Stomach (tissue), 4 donors: ENCODE results near the gene LGR5.

Experiments
- POLR2A ChIP-seq, 4 donors: fragments of 450-650 bp; IDR thresholded peaks; one replicate each; pipeline ENCODE4 v1.6.1; 2016; ENCODE audit warnings: antibody characterized with exemption in 4 of 4, control low read depth in 2 of 4, mild to moderate bottlenecking in 1 of 4, moderate library complexity in 1 of 4
- POLR2AphosphoS5 ChIP-seq, 3 donors: sonication (generic); formaldehyde crosslinking; IDR thresholded peaks; one replicate each; pipeline ENCODE4 v1.6.1; 2016; ENCODE audit warnings: antibody characterized with exemption in 3 of 3
- TF ChIP-seq, protein P1 (sequence below), 7 experiments: fragments of 450-650 bp in 4 of 7; fragments of 200-600 bp in 3 of 7; sonication (generic) in 3 of 7; IDR thresholded peaks; one replicate each; pipeline ENCODE4 v1.5.1; 2016 to 2019; ENCODE audit warnings: antibody characterized with exemption in 7 of 7, control low read depth in 2 of 7, mild to moderate bottlenecking in 1 of 7

DNA sequence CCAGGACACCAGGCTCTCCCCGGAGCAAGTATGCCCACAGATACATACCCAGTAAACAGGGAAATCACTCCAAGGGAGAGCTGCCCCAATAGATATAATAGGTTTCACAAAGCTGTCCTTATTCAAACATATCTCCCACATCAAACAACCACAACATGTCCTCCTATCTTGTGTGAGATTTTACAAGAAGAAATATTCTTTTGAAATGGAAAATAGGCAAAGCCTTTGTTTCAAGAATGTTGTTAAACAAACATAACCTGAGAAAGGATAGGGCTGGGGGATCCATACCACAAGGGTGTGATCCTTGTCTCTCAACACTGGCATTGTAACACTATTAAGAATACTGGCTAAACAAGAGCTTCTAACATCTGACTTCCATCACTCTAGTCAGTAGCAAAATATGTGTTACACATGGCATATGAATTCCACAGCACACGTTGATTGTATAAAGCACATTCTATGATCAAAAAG lies 32.9 kb downstream of the LGR5 start:
- TF ChIP-seq, protein P1, sequence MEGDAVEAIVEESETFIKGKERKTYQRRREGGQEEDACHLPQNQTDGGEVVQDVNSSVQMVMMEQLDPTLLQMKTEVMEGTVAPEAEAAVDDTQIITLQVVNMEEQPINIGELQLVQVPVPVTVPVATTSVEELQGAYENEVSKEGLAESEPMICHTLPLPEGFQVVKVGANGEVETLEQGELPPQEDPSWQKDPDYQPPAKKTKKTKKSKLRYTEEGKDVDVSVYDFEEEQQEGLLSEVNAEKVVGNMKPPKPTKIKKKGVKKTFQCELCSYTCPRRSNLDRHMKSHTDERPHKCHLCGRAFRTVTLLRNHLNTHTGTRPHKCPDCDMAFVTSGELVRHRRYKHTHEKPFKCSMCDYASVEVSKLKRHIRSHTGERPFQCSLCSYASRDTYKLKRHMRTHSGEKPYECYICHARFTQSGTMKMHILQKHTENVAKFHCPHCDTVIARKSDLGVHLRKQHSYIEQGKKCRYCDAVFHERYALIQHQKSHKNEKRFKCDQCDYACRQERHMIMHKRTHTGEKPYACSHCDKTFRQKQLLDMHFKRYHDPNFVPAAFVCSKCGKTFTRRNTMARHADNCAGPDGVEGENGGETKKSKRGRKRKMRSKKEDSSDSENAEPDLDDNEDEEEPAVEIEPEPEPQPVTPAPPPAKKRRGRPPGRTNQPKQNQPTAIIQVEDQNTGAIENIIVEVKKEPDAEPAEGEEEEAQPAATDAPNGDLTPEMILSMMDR (IDR thresholded peaks at IDR 0.05) = no peak
- no peak for TF ChIP-seq POLR2AphosphoS5 (IDR thresholded peaks at IDR 0.05)
- no peak for TF ChIP-seq POLR2A (IDR thresholded peaks at IDR 0.05)
